ENCODE data around the gene GALNS.
"Not testable (repeated sequence)": the region's sequence is repeated elsewhere in the genome, so short reads cannot be mapped to it uniquely, and the experiment has no call there.

Gene GALNS

DNA sequence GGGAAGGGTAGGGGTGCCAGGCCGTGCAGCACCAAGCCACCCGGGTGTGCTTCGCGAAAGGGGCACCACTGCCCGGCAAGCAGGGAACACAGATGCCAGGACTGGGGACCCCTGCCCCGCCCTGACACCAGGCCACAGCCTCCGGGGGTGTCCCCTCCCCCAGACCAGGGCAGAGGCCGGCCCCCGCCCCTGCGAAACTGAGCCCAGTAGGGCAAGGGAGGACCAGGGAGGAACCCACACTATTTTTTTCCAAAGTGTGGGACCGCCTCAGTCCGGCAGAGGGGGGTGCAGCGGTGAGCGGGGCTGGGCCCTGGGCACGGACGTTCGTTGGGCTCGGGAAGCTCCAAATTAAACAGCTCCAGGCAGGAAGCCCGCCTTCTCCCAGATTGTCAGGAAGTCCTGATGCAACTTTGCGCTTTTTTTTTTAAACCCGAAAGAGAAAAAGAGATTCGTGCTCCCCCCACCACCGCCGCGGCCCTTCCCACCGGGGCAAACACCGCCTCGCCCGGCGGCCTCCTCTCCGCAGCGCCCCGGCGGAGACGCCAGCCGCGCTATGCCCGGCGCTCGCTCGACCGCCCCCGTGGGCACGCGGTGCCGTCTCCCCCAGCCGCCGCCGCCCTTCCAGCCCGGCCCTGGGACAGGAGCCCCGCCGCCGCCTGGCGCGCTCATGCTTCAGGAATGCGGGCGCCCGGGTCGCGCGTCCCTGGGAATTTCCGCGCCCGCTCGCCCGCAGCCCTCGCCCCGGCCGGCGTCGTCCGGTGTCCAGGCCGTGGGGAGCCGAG is 72.5 kb downstream of the GALNS start:
- DNase-seq (ENCODE audit: low read depth): no peak

DNA sequence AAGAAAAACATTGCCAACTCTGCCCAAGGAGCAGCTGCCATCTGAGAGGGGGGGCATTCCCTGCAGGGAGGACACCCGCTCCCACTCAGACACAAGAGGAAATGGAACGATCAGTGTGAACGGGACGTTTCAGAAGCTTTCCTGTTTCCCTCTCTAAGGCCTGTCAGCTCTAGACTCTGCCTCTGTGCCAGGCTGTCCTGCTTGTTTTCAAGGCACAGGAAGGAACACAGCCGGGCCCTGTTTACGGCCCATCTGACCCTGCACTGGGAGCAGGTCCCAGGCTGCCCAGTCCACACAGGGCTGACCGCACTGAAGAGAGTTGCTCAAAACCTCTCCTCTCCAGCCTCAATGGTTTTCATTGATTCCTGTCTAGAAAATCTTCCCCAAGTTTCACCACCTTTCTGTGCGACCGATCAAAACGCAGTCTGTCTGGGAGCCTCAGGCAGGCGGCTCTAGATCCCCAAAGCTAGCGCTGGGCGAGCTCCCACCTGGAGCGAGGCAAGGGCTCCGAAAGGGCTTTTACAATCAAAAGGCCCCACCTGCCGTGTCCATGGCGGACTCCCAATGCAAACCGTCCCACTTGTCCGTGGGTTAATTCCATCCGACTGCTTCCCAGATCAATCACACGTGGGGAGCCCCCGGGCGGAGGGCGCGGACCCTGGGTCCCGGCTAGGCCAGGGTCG is 73.2 kb downstream of the GALNS start:
- no peak for DNase-seq (ENCODE audit: low read depth)

DNA sequence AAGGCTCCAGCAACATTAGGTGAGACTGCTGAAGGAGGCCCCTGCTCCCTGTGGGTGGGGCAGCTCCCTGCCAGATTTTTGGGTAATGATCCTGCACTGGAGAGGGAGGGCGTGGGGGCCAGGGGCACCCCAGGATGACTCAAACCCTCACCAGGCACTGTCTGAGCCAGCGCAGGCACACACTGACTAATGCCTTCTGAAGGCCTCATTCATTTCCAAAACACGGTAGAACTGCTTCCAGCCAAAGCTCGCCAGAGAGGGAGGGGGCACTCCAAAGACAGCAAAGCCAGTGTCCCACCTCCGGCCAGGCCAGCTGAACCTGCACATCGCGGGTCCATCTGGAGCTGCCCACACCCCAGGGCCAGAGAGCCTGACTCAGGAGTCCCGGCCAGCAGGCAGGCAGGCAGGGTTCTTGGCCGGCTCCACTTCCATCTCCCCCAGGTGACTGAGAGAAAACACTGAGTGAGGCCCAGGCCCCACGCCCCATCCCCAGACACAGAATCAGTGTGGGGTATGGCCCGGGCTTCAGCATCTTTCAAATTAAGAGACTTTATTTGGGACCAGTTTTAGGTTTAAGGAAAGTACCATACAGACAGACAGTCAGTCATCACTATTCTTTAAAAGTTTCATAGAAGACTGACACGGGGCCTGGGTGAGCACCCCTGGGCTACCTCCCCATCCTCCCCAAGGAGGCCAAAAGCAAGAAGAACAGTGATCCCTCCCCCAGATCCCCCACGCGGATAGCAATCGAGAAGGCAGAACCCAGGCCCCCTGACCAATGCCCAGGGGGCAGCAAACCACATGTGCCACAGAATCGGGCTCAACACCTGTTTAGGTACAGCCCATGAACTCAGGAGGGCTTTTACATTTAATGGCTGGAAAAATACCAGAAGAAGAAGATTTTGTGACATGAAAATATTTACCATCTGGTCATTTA is 74.0 kb downstream of the GALNS start:
- DNase-seq (ENCODE audit: low read depth): peak; percentile 61

DNA sequence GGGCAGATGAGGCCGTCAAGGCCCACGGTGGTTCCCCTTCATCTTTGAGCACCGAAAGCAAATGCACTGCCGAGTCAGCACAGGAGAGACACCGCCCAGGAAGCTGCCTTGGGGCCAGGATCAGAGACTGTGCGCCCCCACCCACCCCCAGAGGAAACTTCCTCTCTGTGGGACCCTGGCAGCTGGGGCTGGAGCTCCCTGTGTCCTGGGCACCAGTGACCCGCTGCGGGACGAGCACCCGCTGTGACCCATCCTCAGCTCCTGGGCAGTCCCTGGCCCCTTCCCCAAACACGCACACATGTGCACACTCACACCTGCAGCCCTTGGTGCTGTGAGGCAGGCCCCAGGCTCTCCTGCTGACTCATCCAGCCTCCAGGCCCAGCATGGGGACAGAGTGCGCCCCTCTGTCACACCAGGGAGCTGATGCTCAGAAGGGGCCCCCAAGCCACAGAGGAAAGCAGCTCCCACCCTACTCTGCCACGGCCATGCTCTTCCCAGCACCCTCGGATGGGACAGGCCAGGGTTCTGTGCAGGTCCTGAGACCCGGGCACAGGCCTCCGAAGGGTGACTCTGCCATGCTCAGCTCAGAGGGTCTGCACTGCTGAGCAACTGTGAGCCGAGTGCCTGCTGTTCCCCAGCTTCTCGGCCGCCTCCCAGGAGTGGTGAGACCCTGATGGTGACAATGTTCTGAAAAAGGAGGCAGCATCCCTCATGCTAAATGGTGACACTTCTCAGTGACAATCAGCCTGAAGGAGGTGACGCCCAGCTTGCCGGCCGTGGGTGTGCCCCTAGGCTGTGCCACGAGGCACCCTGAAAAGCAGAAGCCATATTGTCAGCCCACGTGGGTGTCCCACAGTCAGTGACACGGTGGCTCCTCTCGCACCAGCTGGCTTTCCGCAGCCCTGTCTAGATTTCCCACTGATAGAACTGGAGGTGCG is 75.3 kb downstream of the GALNS start:
- DNase-seq (ENCODE audit: low read depth): no peak

DNA sequence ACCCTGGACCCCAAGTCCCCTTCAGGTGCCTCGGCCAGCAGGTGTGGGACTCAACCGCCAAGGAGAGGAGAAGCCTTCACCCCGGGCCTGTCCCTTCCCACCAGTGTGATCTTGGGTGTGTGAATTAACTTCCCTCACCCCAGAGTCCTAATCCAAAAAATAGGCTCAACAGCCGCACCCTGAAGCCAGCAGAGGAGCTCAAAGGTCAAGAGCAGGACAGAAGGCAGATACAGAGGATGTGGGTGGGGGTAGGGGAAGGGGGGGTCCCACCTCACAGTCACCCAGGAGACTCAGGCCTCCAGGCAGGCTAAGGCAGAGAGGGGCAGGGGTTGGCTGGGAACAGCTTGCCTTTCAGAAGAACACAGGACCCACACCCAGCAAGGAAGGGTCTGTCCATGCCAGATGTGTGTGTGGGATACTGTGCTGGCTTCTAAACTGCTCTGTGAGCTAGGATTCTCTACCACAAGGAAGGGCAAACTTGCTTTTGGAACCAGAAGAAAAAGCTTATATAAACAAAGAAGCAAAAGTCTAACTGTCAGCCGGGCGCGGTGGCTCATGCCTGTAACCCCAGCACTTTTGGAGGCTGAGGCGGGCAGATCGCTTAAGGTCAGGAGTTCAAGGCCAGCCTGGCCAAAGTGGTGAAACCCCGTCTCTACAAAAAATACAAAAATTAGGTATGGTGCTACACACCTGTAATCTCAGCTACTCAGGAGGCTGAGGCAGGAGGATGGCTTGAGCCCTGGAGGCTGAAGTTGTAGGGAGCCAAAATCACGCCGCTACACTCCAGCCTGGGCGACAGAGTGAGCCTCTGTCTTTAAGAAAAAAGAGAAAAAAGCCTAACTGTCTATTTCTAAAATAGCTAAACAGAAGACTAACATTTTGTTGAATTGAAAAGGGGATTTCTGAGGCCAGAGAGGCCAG is 76.3 kb downstream of the GALNS start:
- DNase-seq (ENCODE audit: low read depth): no peak

GRCh38 chr16:88779406-88780141 is 77.2 kb downstream of the GALNS start:
- no peak for DNase-seq (ENCODE audit: low read depth)

DNA sequence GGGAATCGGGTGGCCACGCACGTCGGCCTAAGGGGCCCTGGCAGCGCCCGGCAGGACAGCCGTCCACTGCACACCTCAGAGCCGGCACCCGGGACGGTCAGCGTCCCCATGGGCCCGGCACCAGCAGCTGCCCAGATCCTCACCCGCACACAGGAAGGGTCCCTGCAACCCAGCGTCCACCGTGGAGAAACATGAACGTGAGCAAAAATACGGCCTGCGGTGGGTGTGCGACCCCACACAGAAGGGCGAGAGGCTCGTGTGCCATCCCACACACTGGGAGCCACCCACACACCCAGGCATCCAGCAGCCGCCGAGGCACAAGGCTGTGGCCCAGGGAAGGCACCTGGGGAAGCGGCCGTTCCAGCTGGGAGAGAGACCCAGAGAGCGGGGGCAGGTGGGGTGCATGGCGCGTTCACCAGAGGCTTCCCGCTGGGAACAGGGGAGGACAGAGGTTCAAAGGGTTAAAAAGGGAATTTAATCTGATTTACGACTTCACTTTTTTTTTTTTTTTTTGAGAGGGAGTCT is 78.1 kb downstream of the GALNS start:
- no peak for DNase-seq (ENCODE audit: low read depth)

DNA sequence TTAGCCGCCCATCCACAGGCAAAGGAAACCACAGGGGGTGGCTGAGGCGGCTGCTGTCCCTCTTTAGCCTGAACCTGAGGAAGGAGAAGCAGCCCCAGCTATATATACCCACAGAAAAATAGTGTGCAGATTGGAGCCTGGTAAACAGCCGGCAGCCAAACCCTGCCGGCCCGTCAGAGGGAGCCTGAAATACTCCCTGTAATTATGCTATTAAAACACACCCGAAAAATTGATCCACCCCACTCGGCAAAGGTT is 78.5 kb downstream of the GALNS start:
- DNase-seq (ENCODE audit: low read depth): no peak

DNA sequence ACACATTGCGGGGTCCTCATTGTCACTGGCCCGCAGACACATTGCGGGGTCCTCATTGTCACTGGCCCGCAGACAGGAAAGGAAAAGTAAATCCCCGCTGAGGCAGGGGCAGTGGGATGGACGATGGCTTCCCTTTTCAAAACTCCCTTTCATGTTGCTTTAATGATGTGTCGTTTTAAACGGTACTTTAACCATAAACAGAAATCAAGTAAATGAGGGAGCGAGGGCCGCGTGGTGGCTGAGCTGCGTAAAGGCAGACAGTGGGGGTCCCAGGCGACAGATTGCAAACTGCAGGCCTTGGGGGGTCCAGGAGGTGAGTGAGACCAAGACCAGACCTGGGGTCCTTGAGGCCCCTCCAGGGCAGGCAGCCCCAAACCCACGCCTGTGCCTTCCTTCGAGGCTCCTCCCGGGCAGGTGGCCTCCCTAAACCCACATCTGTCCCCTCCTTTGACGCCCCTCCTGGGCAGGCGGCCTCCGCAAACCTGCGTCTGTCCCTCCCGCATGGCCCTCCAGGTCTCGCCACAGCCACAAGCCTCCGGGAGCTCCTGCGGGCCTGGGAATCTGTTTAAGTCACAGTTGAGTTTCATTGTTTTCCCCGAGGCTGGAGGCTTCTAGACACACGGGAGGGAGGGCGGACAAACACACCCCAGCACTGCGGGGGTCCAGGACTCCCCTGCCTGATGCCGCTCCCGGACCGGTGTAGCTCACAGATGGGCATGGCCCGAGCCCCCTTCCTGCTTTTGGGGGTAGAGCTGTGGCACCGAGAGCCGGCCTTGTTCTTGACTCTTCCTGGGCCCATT is 79.1 kb downstream of the GALNS start:
- DNase-seq (ENCODE audit: low read depth): no peak

DNA sequence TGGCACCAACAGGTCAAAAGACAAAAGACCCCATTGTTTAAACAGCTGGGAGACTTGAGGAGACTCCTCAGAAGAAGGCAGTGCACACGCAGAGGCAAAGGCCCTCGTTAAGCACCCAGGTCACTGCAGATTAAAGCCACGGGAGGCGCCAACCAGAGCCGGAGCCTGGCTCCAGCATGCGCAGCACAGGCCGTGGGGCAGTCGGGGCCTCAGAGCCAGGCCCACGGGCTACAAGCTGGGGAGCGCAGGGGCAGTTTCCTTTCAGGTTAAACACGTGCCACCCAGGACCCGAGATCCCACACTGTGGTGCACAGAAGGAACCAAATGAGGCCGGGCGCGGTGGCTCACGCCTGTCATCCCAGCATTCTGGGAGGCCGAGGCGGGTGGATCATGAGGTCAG is 80.9 kb downstream of the GALNS start:
- DNase-seq (ENCODE audit: low read depth): no peak

- DNase-seq (ENCODE audit: low read depth): no peak
Observed at GRCh38 chr16:88774544-88775393, 82.0 kb downstream of the GALNS start.

DNA sequence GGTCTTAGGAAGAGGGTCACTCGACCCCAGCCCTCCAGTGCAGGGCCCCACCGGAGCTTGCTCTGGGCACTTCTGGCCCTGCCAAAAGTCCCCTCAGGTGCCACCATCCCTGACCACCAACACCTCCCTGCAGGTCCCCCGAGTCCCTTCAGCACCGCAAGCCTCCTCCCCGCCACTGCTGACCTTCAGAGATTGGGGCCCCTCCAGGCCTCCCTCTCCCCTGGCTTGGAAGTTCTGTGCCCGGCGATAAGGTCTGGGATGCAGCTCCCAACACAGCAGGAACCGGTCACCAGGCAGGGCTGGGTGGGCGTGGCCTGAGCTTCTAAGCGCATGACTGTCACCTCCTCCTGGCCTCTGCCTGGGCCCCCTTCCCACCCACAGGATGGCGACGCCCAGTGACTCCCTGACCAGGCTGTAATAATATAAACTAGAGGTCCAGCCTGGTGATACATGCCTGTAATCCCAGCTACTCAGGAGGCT is 82.9 kb downstream of the GALNS start:
- DNase-seq (ENCODE audit: low read depth): peak; percentile 39

DNA sequence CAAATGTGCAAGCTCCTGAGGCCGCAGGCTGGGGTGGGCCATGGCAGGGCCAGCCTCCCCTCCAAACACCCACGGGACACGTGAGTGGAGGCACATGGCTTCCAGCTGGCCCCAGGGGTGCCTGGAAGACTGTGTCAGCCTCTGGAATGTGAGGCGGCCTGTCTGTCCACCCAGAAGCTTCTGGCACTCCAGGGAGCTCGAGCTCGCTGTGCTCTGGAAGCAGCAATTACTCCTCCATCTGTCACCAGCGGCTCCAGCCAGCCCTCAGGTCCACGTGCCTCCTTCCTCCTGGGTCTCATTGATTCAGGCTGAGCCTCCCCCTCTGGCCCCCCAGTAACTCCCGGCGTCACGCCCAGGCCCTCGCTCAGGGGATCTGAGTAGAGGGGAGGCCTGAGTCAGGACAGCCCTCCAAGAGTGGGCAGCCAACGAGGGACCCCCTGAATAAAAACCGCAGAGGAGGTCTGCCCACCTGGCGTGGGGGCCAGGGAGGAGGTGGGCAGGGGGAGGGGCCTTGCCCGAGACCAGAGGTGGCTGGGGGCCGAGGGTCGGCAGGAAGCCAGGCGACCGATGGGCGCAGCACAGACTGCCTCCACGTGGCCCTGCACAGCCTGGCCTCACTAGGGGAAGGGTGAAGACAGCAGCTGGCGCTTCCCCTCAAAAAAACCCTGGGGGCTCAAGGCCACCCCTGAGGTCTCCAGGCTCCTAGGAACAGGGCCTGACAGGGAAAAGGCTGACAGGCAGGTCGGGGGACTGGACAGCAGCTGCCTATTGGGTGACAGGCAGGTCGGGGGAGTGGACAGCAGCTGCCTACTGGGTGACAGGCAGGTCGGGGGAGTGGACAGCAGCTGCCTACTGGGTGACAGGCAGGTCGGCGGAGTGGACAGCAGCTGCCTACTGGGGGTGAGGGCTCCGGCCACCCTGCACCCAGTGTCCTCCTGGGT is 83.6 kb downstream of the GALNS start:
- peak; percentile 37 for DNase-seq (ENCODE audit: low read depth)

GRCh38 chr16:88771781-88772180 is 85.0 kb downstream of the GALNS start:
- not testable (repeated sequence) for DNase-seq (ENCODE audit: low read depth)

GRCh38 chr16:88771294-88771772 is 85.4 kb downstream of the GALNS start:
- DNase-seq (ENCODE audit: low read depth): no peak
